ENCODE results near the gene MYL11. TPM values are rescaled to one million over a fixed set of nuclear protein-coding genes. Genes with fewer than 3 reads are reported as not detected.

Gene MYL11
- total RNA-seq, 1 donor from 2014 or later: 0.85 TPM

DNA sequence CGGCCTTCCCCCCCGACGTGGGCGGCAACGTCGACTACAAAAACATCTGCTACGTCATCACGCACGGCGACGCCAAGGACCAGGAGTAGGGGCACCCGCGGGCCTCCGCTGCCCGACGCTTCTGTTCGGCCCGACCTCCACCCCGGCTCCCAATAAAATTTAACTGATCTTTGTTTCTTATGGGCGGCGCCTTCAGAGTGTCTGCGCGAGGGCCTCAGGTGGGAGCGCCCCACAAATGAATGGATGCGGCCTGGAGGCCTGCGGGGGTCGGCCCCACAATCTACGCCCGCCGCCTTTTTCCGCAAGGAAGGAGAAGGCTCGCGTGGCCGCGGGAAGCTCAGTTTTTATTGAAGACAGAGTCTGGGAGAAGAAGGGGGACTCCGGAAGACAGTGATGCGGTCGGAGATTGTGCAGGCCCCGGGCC, 3.2 kb downstream of the MYL11 start:
- H3K27me3 Mint-ChIP-seq (ENCODE audit: unreplicated experiment): peaks cover 6% of the 10 kb centered on the region
- peaks cover 14% of the 10 kb centered on the region for H3K4me1 Mint-ChIP-seq (ENCODE audit: unreplicated experiment)
- TF ChIP-seq, protein P1, sequence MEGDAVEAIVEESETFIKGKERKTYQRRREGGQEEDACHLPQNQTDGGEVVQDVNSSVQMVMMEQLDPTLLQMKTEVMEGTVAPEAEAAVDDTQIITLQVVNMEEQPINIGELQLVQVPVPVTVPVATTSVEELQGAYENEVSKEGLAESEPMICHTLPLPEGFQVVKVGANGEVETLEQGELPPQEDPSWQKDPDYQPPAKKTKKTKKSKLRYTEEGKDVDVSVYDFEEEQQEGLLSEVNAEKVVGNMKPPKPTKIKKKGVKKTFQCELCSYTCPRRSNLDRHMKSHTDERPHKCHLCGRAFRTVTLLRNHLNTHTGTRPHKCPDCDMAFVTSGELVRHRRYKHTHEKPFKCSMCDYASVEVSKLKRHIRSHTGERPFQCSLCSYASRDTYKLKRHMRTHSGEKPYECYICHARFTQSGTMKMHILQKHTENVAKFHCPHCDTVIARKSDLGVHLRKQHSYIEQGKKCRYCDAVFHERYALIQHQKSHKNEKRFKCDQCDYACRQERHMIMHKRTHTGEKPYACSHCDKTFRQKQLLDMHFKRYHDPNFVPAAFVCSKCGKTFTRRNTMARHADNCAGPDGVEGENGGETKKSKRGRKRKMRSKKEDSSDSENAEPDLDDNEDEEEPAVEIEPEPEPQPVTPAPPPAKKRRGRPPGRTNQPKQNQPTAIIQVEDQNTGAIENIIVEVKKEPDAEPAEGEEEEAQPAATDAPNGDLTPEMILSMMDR (IDR thresholded peaks at IDR 0.05; ENCODE audit: unreplicated experiment): no peak
- peaks cover 4% of the 10 kb centered on the region for H3K36me3 Mint-ChIP-seq (ENCODE audit: low read depth, unreplicated experiment)
- peak overlapping the region; percentile 89 for H3K4me3 Mint-ChIP-seq (ENCODE audit: unreplicated experiment)
- DNase-seq (ENCODE audit: low spot score): peak; percentile 80
- peak overlapping the region; percentile 97 for H3K27ac Mint-ChIP-seq (ENCODE audit: unreplicated experiment)
- H3K9me3 Mint-ChIP-seq (ENCODE audit: unreplicated experiment): no peaks in the 10 kb centered on the region

DNA sequence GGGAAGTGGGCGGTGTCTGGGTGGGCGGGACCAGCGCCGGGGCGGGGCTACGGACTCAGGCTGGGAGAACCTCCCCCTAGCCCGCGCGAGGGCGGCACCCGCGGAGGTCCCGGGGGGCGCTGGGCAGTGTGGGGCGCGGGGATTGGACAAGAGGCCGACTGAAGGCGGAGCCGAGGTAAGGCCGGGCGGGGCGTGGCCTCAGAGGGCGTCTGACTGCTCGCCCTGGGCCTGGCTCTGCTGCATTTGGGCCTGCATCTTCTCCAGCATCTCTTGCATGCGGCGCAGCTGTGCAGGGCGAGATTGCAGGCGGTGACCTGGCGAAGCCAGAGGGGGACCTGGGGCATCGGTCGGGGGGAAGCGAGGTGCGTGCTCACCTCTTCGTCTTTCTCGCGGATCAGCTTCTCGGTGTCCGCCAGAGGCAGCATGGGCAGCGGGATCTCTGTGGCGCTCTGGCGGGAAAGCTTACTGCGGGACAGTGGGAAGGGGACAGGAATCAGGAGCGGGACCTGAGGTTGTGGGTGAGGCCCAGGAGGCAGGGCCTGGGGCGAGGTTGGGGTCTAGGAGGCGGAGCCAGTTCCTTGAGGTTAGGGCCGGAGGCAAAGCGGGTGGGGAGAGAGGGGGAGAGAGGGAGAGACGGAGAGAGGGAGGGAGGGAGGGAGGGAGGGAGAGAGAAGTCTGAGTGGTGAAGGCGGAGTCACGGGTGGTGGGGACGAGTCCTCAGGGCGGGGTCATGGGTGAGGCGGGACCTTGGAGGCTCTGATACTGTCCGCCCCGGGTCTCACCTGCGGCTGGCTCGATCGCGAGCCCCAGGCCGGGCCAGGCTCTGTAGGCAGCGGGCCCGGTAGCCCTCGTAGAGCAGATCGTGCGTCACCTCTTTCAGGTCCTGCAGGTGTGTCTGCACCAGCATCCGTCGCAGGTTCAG, 3.9 kb downstream of the MYL11 start:
- Mint-ChIP-seq H3K9me3 (ENCODE audit: unreplicated experiment) (no peaks in the 10 kb centered on the region), H3K27ac (ENCODE audit: unreplicated experiment) (peak overlapping the region; percentile 97), H3K4me3 (ENCODE audit: unreplicated experiment) (peak overlapping the region; percentile 89), H3K36me3 (ENCODE audit: low read depth, unreplicated experiment) (peaks cover 4% of the 10 kb centered on the region), H3K4me1 (ENCODE audit: unreplicated experiment) (peaks cover 14% of the 10 kb centered on the region), H3K27me3 (ENCODE audit: unreplicated experiment) (peaks cover 6% of the 10 kb centered on the region)
- DNase-seq (ENCODE audit: low spot score): peak; percentile 100
- TF ChIP-seq, protein P1 (IDR thresholded peaks at IDR 0.05; ENCODE audit: unreplicated experiment): no peak

DNA sequence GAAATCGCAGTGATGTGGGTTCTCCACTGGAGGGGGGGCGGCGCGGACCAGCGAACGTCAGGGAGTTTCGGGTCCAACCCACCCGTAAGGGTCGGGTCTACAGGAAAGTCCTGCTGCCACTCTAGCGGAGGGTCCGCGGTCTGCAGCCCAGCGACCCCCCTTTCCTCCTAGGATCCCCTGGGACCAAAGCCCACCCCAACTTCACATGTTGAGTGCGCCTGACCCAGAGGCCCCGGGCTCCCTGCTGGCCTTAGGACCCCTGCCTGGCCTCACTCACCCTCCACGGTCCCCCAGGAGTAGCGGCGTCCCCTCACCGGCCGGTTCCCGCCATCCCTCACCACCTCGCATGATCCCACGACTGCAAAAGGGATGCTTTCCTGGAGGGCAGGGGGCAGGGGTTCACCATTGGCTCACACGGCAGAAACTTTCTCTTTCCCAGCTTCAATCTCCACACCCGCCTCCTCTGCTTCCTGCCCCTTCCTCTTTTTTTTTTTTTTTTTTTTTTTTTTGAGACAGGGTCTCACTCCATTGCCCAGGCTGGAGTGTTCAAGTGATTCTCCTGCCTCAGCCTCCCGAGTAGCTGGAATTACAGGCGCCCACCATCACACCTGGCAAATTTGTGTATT, 4.7 kb downstream of the MYL11 start:
- Mint-ChIP-seq H3K9me3 (ENCODE audit: unreplicated experiment) (no peaks in the 10 kb centered on the region), H3K4me1 (ENCODE audit: unreplicated experiment) (peaks cover 14% of the 10 kb centered on the region), H3K36me3 (ENCODE audit: low read depth, unreplicated experiment) (peaks cover 4% of the 10 kb centered on the region), H3K27ac (ENCODE audit: unreplicated experiment) (no peak overlapping the region), H3K4me3 (ENCODE audit: unreplicated experiment) (peak overlapping the region; percentile 89), H3K27me3 (ENCODE audit: unreplicated experiment) (peaks cover 6% of the 10 kb centered on the region)
- TF ChIP-seq, protein P1 (IDR thresholded peaks at IDR 0.05; ENCODE audit: unreplicated experiment): no peak
- DNase-seq (ENCODE audit: low spot score): no peak

DNA sequence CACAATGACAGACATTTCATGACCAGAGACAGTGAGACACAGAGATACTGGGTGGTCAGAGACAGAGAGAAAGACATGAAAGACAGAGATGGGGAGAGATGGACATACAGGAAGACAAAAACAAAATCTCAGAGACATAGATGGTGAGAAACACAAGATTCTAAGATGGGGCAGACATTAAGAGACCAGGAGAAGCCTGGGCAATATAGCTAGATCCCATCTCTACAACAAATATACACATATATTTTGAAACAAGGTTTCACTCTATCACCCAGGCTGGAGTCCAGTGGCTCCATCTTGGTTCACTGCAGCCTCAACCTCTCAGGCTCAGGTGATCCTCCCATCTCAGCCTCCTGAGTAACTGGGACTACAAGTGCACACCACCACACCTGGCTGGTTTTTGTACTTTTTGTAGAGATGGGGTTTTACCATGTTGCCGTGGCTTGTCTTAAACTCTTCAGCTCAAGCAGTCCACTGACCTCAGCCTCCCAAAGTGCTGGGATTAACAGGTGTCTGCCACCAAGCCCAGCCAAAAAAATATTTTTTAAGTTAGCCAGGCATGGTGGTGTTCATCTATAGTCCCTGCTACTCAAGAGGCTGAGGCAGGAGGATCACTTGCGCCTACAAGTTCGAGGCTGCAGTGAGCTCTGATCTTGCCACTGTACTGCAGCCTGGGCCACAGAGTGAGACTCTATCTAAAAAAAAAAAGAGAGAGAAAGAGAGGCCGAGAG, 5.6 kb downstream of the MYL11 start:
- Mint-ChIP-seq H3K9me3 (ENCODE audit: unreplicated experiment) (no peaks in the 10 kb centered on the region), H3K27ac (ENCODE audit: unreplicated experiment) (peak overlapping the region; percentile 14), H3K36me3 (ENCODE audit: low read depth, unreplicated experiment) (peaks cover 4% of the 10 kb centered on the region), H3K4me1 (ENCODE audit: unreplicated experiment) (peaks cover 14% of the 10 kb centered on the region), H3K27me3 (ENCODE audit: unreplicated experiment) (peaks cover 6% of the 10 kb centered on the region), H3K4me3 (ENCODE audit: unreplicated experiment) (peak overlapping the region; percentile 37)
- TF ChIP-seq, protein P1 (IDR thresholded peaks at IDR 0.05; ENCODE audit: unreplicated experiment): no peak
- DNase-seq (ENCODE audit: low spot score): no peak
